ENCODE data around the gene DENND11.
"Not testable (repeated sequence)": the region's sequence is repeated elsewhere in the genome, so short reads cannot be mapped to it uniquely, and the experiment has no call there.

Gene DENND11

DNA sequence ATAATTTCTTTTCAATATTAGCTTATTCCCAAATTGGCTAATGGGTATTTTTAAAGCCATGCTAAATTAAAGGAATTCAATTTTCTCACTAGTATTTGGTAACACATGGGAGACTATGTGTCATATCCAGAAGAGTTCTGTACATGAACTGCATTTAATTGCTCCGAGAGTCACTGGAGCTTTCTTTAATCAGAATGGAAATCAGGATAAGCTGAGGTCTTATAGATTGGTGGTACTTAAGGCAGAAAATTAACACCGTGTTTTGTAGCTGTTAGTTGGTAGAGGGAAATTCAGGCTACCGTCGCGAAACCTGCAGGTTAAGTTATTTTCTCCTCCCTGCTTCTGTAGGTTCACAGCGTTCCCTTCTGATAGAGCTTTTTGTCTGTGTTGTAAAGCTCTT is 6.4 kb upstream of the DENND11 start, which contains the start of gene WEE2:
Gene WEE2 (plus strand): TSS at position 3 of the 400 bp plus-strand sequence. CDS start 406 bp downstream, outside the sequence.
- DNase-seq (ENCODE audit: low read depth), result no peak

GRCh38 chr7:141706239-141707064 is 4.5 kb upstream of the DENND11 start:
- DNase-seq (ENCODE audit: low read depth), result no peak

- DNase-seq (ENCODE audit: low read depth), result no peak
These were observed 2.8 kb upstream of the DENND11 start for GRCh38 chr7:141704741-141705140.

DNA sequence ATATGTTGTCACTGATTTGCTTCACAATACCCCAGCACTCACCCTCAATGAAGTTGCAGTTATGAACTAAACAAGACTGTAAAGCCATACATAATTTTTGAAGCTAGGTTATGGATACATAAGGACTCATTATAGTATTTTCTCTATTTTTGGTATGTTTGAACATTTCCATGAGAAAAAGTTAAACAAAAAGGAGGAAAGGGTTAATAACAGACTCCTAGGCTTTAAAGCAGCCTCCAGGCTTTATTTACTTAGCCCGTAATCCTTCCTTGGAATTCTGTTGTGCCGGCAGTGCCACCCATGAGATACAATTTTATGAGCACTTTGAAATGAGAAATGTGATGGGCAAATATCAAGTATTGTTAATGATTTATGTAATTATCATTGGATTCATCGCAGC is 2.1 kb upstream of the DENND11 start:
- DNase-seq (ENCODE audit: low read depth), result no peak

GRCh38 chr7:141702892-141703291 is 926 bp upstream of the DENND11 start:
- no peak for DNase-seq (ENCODE audit: low read depth)

GRCh38 chr7:141701489-141702046 is 398 bp downstream of the DENND11 start:
- DNase-seq (ENCODE audit: low read depth), result peak; percentile 58

- no peak for DNase-seq (ENCODE audit: low read depth)
These were observed 1.1 kb downstream of the DENND11 start for GRCh38 chr7:141700848-141701371.

- DNase-seq (ENCODE audit: low read depth), result no peak
These were observed 1.6 kb downstream of the DENND11 start for GRCh38 chr7:141700296-141700847.

GRCh38 chr7:141699860-141700259 is 2.1 kb downstream of the DENND11 start:
- no peak for DNase-seq (ENCODE audit: low read depth)

GRCh38 chr7:141698247-141699015 is 3.5 kb downstream of the DENND11 start:
- DNase-seq (ENCODE audit: low read depth), result no peak

DNA sequence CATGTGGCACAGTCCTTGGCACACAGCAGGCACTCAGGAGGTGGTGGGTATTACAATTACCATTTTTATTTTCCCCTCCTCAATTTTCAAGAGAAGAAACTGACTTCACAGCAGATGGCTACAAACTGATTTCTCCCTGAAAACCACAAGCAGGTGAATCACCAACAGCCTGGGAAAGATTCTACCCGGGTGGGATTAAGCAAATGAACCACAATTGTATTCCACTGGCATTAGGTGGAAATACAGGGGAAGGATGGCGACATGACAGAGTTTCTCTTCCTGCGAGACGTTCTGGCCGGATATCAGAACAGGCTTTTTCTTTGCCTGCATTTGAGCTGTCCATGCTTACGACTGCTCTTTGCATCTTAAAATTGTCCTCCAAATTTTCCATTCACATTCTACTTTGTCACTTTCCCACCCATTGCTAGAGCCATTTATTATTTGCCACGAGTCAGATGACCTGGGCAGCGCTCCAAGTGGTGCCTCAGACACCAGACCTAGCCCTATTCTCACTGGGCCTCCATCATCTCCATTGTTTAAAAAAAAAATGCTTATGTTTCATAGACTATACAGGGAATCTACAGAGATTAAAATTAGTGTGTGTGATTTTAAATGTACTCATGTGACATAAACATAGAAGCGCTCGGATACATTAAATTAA is 4.6 kb downstream of the DENND11 start:
- no peak for DNase-seq (ENCODE audit: low read depth)

GRCh38 chr7:141696348-141696747 is 5.6 kb downstream of the DENND11 start:
- no peak for DNase-seq (ENCODE audit: low read depth)

DNA sequence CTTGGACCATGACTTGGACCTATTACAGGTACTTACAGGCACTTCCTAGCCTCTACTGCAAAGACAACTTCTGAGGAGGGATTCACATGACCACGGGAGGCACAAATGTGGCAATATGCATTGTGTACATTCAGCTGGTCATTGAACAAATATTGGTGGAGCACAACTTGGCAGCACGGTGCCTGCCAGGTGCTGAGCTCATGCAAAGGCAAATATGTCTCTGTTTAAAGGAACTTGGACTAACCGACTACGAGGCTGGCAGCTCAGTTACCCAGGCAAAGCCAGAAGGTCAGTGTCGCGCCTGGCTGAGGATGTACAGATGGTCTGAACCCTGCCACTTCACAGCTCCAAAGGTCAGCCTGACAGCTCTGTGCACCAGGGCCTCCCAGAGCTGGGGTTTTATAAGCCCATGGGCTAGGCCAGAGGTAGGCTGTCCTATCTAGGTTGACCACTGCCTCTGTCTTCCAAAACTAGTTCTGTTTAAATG is 6.1 kb downstream of the DENND11 start:
- no peak for DNase-seq (ENCODE audit: low read depth)

DNA sequence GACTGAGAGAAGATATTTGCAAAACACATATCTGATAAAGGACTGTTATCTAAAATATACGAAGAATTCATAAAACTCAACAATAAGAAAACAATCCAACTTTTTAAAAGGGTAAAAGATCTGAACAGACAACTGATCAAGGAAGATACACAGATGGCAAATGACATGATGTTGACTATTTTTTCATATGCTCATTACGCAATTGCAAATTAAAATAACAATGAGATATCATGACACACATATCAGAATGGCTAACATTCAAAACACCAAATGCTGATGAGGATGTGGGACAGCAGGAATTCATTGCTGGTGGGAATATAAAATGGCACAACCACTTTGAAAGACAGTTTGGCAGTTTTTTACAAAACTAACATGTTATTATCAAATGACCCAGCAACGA is 8.9 kb downstream of the DENND11 start:
- DNase-seq (ENCODE audit: low read depth), result no peak

DNA sequence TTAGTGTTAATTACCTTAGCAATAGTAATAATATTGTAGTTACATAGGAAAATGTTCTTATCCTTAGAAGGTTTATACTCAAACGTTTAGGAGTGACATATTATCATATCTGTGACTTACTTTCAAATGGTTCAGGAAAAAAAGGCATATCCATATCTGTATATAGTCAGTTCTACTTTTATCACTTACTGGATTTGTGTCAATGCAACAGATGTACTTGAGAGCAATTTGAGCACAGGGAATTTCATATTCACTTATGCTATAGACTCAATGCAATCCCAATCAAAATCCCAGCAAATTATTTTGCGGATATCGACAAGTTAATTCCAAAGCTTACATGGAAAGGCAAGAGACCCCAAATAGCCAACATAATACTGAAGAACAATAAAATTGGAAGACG is 10.0 kb downstream of the DENND11 start:
- DNase-seq (ENCODE audit: low read depth), result no peak

GRCh38 chr7:141691540-141691939 is 10.4 kb downstream of the DENND11 start:
- no peak for DNase-seq (ENCODE audit: low read depth)

DNA sequence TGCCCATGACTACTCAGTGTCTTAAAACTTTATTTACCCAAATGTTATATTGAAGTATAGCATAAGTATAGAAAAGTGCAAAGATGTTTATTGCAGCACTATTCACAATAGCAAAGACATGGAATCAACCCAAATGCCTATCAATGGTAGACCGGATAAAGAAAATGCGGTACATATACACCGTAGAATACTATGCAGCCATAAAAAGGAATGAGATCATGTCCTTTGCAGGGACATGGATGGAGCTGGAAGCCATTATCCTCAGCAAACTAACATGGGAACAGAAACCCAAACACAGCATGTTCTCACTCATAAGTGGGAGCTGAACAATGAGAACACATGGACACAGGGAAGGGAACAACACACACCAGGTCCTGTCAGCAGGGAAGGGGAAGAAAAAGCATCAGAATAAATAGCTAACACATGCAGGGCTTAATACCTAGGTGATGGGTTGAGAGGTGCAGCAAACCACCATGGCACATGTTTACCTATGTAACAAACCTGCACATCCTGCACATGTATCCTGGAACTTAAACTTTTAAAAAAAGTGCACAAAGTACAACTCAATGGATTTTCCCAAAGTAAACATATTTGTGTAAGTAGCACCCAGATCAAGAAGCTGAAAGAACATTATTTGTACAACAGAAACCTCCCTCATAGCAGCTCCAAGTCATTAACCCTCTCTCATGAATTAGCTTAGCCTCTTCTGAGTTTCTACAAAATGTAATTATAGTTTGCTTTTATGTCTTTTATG is 12.7 kb downstream of the DENND11 start:
- not testable (repeated sequence) for DNase-seq (ENCODE audit: low read depth)

DNA sequence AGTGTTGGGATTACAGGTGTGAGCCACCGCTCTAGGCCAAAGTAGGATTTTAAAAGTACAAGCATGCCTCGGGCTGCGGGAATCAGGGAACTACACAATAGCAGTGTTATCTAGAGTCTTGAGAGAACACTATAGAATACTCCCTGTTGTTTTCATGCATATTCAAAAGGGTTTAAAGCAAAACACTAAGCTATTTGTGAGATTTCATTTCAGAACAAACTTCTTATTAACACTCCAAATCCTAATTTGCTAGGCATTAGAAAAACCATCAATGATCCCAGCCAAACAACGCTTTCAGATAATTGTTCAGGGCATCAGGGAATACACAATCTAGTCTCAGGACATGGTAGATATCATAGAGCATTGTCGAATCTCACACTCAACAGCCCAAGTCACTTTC is 13.9 kb downstream of the DENND11 start:
- DNase-seq (ENCODE audit: low read depth), result no peak

- DNase-seq (ENCODE audit: low read depth), result no peak
These were observed 15.3 kb downstream of the DENND11 start for GRCh38 chr7:141686670-141687069.

DNA sequence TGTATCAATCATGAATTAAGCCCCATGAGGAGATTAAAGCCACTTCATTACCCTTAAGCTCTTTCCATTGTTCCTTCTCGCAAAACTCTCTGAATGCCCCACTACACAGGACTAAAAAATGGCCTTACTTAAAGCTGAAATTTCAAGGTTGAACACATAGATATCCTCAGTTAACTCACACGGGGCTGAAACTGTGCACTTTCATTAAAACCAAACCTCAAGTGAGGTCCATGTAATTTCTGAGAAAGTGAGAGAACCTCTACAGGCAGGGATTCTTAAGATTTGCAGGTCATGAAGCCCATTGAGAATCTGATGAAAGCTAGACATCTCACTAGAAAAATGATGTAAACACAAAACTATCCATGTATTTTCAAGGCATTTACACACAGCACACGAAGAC is 15.9 kb downstream of the DENND11 start:
- no peak for DNase-seq (ENCODE audit: low read depth)

All from T follicular helper cell (primary cell).